Endothelial cell (in vitro differentiated cells): ENCODE measurements around the gene ALOX5. TPM values are rescaled to one million over a fixed set of nuclear protein-coding genes. Genes with fewer than 3 reads are reported as not detected.

Experiments used
- DNase-seq: peaks from one replicate; pipeline ENCODE4 v3.0.0; 2021; ENCODE audit warnings: low spot score
- H3K27ac Mint-ChIP-seq: one replicate; pipeline ENCODE4 v1.8.0; 2021; ENCODE audit warnings: mixed read lengths, inconsistent platforms; ENCODE audit not compliant: unreplicated experiment
- H3K27me3 Mint-ChIP-seq: one replicate; pipeline ENCODE4 v1.8.0; 2021; ENCODE audit warnings: mild to moderate bottlenecking, moderate library complexity, mixed read lengths, inconsistent platforms; ENCODE audit not compliant: unreplicated experiment
- H3K36me3 Mint-ChIP-seq: one replicate; pipeline ENCODE4 v1.8.0; 2021; ENCODE audit warnings: mild to moderate bottlenecking, low read depth, mixed read lengths, inconsistent platforms; ENCODE audit not compliant: unreplicated experiment
- H3K4me1 Mint-ChIP-seq: one replicate; pipeline ENCODE4 v1.8.0; 2021; ENCODE audit warnings: mild to moderate bottlenecking, mixed read lengths, inconsistent platforms; ENCODE audit not compliant: unreplicated experiment
- H3K4me3 Mint-ChIP-seq: one replicate; pipeline ENCODE4 v1.8.0; 2021; ENCODE audit warnings: mild to moderate bottlenecking, mixed read lengths, inconsistent platforms; ENCODE audit not compliant: unreplicated experiment
- H3K9me3 Mint-ChIP-seq: one replicate; pipeline ENCODE4 v1.8.0; 2021; ENCODE audit warnings: mixed read lengths, inconsistent platforms; ENCODE audit not compliant: unreplicated experiment
- CTCF ChIP-seq: fragments of 200-600 bp; sonication (generic); IDR thresholded peaks from one replicate; pipeline ENCODE4 v1.5.0; 2021; ENCODE audit warnings: antibody characterized with exemption; ENCODE audit not compliant: unreplicated experiment
- total RNA-seq: library from RNA; stranded (reverse); fragmentation: NEBNext Ultra II Directional; extraction: Animal tissue kit (Norgen Biotek cat#: 25700); gene quantifications from one replicate; pipeline ENCODE4 v1.2.1, GENCODE V29; 2021; ENCODE audit not compliant: unreplicated experiment

ALOX5 gene
- total RNA-seq, 1 donor from 2014 or later = 0.18 TPM

- no peak for DNase-seq
- Mint-ChIP-seq H3K27me3 (peaks cover 18% of the 10 kb centered on the region), H3K36me3 (peaks cover 6% of the 10 kb centered on the region), H3K9me3 (no peaks in the 10 kb centered on the region), H3K4me3 (no peak overlapping the region), H3K4me1 (peaks cover 8% of the 10 kb centered on the region), H3K27ac (no peak overlapping the region)
- TF ChIP-seq CTCF = no peak
Observed at GRCh38 chr10:45421221-45422097, 47.4 kb downstream of the ALOX5 start.

- DNase-seq = no peak
- Mint-ChIP-seq H3K4me3 (no peak overlapping the region), H3K4me1 (peaks cover 8% of the 10 kb centered on the region), H3K27me3 (peaks cover 15% of the 10 kb centered on the region), H3K9me3 (no peaks in the 10 kb centered on the region), H3K27ac (no peak overlapping the region), H3K36me3 (peaks cover 3% of the 10 kb centered on the region)
- no peak for TF ChIP-seq CTCF
Observed at GRCh38 chr10:45422207-45422865, 48.3 kb downstream of the ALOX5 start.

- TF ChIP-seq CTCF = no peak
- Mint-ChIP-seq H3K36me3 (peaks cover 3% of the 10 kb centered on the region), H3K4me3 (no peak overlapping the region), H3K27me3 (peaks cover 16% of the 10 kb centered on the region), H3K27ac (no peak overlapping the region), H3K9me3 (no peaks in the 10 kb centered on the region), H3K4me1 (peaks cover 8% of the 10 kb centered on the region)
- DNase-seq = no peak
Observed at GRCh38 chr10:45422866-45423659, 49.0 kb downstream of the ALOX5 start.

GRCh38 chr10:45423976-45424499 is 50.0 kb downstream of the ALOX5 start:
- Mint-ChIP-seq H3K27me3 (peaks cover 15% of the 10 kb centered on the region), H3K36me3 (peaks cover 3% of the 10 kb centered on the region), H3K4me1 (peaks cover 5% of the 10 kb centered on the region), H3K9me3 (no peaks in the 10 kb centered on the region), H3K27ac (peak overlapping the region; percentile 31), H3K4me3 (peak overlapping the region; percentile 34)
- no peak for TF ChIP-seq CTCF
- DNase-seq = no peak
